8988T (cell line): Measurements from ENCODE around the gene PDZRN4.
"Not testable (repeated sequence)": the region's sequence is repeated elsewhere in the genome, so short reads cannot be mapped to it uniquely, and the experiment has no call there.

ENCODE experiments used
- DNase-seq: peaks from one replicate; pipeline ENCODE4 v3.0.0; 2011

Gene PDZRN4

GRCh38 chr12:41188058-41188840 lies at the start of gene PDZRN4:
PDZRN4 (plus strand) TSS chr12:41188320.
- DNase-seq, result no peak

DNA sequence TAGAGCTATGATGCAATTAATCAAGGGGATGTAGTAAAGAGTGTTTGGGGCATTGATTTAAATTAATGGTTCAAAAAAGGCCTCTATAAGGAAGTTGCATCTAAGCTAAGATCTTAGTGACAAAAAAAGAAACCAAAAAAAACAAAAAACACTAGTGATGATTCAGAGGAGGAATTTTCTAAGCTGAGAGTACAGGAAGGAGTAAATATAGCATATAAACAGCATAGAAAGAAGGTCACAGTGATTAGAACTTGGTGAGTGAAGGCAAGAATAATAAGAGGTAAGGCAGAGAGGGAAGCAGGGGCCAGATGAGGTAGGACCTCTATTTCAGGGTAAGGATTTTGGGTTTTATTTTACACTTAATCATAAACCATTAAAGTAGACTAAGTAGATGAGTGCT lies 48.0 kb upstream of the PDZRN4 start:
- no peak for DNase-seq

DNA sequence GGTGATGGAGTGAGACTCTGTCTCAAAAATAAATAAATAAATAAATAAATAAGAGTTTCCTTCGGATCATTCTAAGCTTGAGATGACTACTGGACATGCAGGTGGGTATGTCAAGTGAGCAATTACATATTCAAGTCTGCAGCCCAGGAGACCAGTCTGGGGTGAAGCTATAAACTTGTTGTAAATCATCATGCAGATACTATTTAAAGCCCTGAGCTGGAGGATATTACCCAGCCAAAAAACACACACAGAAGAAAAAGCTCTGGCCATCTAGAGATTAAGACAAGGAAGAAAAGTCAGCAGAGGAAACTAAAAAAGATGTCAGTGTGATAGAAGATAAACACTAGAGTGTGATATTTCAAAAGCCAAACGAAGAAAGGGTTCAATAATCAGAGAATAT lies 47.0 kb upstream of the PDZRN4 start:
- no peak for DNase-seq

GRCh38 chr12:41142376-41142775 lies 45.7 kb upstream of the PDZRN4 start:
- DNase-seq, result no peak

DNA sequence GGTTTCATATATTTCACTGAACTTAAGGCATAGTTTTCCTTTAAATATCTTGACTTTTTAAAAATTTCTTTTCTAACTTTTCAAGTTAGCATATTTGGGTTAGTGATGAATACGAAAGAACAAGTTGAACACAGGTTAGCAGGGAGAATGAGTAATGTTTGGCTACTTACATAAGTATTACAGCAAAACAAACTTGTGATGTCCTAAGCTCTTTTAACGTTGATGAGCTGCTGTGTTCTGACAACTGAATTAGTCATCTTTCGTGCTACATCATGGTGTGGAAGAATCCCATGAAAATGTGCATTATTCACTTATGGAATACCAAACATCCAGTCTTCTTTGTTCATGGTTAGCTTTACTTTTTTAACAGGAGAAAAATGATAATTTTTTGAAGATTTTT lies 36.3 kb upstream of the PDZRN4 start:
- DNase-seq, result no peak

GRCh38 chr12:41162461-41162860 lies 25.7 kb upstream of the PDZRN4 start:
- DNase-seq, result no peak

DNA sequence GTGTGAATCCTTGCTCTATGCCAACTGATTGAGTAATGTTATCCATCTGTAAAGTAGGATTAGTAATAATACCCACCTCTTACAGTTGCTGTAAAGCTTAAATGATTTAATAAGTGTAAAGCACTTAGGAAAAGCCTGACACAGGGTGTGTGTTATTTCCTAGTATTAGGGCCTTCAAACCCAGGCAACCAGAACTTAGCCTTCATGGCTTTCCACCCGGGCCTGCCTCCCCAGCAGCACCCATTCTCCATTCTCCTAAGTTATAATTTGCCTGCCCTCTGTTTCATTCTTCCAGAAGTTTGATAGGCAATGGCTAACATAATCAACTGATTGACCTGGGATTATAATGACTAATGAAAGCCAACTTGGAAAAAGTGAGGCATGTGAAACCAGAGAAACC lies 20.4 kb upstream of the PDZRN4 start:
- DNase-seq, result no peak

DNA sequence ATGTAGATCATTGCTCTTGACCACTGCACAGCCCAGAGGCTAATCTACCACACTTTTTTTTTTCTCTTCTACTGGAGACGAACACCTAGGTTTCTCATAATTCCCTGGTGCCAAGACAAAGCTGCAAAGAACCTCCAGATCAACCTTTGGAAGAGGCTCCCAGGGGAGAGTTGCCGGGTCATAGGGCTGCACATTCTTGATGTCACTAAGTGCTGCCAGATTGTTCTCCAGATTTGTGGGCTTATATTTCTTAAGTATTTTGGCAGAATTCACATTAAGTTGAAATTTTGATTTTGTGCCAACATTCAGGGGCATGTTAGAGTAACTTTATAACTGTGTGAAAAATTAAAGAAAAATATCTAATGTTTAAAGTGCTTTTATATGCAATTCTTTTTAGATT lies 13.5 kb upstream of the PDZRN4 start:
- DNase-seq, result no peak

DNA sequence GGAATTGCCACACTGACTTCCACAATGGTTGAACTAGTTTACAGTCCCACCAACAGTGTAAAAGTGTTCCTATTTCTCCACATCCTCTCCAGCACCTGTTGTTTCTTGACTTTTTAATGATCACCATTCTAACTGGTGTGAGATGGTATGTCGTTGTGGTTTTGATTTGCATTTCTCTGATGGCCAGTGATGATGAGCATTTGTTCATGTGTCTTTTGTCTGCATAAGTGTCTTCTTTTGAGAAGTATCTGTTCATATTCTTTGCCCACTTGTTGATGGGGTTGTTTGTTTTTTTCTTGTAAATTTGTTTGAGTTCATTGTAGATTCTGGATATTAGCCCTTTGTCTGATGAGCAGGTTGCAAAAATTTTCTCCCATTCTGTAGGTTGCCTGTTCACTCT lies 8.6 kb upstream of the PDZRN4 start:
- DNase-seq, result not testable (repeated sequence)

DNA sequence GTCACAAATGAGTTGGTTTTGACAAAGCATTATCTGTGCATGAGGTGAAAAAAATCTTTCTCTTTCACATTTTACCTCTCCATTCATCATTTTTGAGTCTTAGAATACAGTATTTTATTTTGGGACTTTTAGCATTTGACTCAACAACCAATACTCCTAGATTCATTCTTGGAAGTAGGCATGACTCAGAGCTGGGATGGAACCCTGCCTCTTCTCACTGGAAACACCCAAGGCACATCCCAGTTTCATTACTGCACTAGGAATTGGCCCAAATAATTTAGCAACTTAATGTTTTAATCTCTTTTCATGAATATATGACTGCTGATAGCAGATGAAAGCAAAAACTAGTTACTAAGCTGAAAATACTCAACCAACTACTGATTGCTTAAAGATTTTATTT lies 3.3 kb upstream of the PDZRN4 start:
- no peak for DNase-seq

GRCh38 chr12:41186026-41186425 lies 2.1 kb upstream of the PDZRN4 start:
- no peak for DNase-seq

DNA sequence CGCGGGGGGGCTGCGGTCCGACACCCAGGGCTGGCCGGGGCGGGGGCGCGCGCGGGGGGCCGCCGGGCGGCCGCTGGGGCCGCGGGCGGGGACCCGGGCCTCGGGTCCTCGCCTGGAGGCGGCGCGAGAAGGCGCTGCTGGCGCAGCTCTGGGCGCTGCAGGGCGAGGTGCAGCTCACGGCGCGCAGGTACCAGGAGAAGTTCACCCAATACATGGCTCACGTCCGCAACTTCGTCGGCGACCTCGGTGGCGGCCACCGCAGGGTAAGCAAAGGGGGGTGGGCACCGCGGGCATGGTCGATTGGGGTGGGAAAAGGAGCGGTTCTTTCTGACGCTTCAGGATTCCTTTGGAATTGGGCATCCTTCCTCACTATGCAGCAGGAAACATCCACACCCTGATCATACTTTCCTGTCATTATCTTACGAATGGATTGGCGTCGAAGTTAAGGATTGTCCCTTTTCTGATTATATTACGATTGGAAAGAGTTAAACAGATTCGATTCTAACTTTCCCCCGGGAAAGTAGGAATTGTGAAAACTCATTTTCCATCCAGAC lies 798 bp downstream of the PDZRN4 start:
- no peak for DNase-seq

DNA sequence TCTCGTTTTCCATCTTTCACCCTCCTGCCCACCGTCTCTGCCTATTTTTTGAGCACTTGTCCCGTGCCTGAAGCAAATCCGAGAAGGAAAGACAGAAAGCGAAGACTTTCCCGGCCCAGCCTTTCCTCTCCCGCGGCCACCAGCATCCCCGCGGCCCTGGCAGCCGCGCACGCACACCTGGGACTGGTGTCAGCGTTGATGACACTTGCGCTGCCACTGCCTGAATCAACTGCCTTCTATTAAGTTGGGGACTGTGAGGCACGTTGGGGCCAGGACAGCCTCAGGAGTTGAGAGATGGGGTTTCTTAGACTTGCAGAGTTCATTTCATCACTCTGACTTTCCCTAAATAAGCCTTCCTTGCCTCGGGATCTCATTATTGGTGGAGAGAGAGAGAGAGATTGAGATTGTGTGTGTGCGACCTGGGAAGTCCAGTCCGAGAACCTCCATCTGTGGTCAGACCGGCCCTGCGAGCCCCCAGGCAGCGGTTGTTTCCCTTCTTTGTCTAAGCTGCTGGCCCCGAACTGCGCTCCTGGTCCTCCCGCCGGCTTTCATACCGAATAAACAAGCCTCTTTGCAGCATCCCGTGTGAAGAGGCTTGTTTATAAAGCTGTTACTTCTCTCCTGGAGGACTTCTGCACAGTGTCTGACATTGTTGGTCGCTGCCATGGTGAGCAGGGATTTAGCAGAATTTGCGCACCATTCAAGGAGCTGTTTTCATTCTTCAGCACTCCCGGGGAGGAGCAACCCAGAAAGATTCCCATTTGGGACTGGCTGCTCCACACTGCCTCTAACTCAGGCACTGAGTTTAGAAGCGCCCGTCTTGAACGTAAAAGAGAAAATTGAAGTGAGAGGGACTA lies 1.5 kb downstream of the PDZRN4 start:
- DNase-seq, result no peak

GRCh38 chr12:41190338-41190737 lies 2.2 kb downstream of the PDZRN4 start:
- DNase-seq, result no peak

DNA sequence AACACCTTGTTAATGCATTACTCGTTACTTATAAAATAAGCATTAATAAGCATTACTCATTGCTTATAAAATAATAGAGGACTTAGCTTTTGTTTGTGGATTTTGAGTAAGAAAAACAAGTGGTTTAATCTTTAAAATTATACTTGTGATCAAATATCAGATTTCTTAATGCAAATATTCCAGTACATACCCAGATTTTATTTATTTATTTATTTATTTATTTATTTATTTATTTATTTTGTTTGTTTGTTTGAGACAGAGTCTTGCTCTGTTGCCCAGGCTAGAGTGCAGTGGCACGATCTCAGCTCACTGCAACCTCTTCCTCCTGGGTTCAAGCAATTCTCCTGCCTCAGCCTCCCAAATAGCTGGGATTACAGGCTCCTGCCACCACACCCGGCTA lies 3.4 kb downstream of the PDZRN4 start:
- DNase-seq, result not testable (repeated sequence)

DNA sequence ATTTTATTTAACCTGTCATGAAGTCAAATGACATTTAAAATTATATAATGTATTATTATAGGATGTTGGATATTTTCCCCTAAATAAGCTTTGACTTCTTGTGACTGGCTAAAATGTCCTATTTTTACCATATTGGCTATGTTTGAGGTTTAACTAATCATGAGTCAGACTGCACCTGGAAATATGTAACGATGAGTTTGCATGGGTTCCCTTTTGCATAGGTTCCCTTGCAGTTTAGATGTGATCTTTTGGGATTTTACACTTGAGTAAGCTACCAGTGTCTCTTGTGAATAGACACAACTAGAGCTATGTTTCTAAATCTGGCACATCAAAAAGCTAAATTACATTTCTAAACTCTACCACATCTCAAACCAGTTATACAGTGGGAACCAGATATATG lies 5.2 kb downstream of the PDZRN4 start:
- DNase-seq, result no peak

DNA sequence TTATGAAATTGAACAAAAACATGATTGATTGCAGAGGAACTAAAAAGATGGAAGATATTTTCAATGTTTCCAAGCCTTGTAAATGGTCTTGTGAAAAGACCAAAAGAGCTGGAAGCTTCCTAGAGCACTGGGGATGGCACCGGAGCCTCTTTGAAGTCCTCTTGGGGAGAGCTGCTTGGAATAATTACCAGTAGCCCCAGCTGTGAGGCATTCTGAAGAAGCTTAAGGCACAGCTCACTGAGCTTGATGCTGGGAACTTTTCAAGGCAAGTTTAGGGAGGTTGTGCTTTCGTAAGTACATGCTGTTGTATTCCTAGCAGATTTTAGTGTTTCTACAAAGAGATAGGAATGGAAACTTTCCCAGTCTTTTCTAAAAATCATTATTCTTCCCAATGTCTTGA lies 13.9 kb downstream of the PDZRN4 start:
- DNase-seq, result no peak

- DNase-seq, result no peak
Observed at GRCh38 chr12:41205070-41205709, 17.1 kb downstream of the PDZRN4 start.

- no peak for DNase-seq
Observed at GRCh38 chr12:41206298-41206697, 18.2 kb downstream of the PDZRN4 start.

DNA sequence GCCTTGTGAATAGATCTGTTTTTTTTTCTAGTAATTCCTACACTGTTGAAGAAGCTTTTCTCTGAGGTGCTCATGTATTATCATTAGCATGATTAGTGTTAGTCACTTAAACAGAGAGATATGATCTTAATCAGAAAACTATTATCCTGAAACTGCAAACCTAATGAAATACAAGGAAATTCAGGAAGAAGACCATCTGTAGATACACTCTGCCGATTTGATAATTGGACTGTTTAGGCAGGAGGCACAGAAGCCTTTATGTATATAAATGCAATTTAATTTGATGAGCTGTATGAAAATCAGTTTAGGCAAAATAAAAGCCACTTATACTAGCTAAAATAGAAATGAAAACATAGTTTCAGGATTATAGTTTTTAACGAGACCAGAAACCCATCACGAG lies 23.3 kb downstream of the PDZRN4 start:
- no peak for DNase-seq

DNA sequence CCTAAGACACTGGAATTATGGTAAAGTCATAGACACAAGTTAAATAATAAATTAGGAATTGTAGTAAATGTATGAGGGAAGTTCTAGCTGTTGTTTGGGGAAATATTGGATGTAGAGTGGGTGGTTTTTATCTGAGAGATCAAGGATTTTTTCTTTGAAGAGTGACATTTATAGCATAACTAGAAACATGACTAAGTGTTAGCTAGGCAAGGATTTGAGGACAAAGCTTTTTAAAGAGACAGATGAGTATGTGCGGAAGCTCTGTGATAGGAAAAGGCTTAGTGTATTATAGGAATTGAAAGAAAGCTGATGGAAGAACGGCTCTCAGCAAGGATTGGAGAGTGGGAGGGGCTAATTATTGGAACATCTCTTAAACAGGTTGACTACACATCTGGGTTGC lies 24.5 kb downstream of the PDZRN4 start:
- no peak for DNase-seq

DNA sequence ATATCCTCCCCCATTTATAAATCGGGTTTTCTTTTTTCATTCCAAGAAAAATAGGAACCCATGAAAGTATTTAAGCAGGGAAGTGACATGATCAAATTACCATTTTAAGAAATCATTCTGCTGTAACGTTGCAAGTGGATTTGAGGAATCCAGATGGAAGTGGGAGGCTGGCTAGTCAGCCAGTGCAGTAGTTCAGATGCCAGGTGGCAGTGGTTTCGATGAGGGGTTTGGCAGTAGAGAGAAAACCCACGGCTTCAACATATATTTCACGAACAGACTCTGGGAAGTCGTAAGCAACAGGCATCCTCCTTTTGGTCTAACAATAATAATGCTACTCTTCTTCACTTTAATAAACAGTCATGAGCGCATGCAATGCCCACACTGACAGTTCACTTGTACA lies 25.0 kb downstream of the PDZRN4 start:
- no peak for DNase-seq

- DNase-seq, result no peak
Observed at GRCh38 chr12:41213648-41214047, 25.5 kb downstream of the PDZRN4 start.

- DNase-seq, result no peak
Observed at GRCh38 chr12:41217727-41218126, 29.6 kb downstream of the PDZRN4 start.
